HepG2 (cell line): ENCODE data around the gene HOXB4.

Experiments used
- ATF2 ChIP-seq: sonication (generic); formaldehyde crosslinking; IDR thresholded peaks from 2 replicates; pipeline ENCODE4 v1.4.0; 2020; ENCODE audit warnings: missing genetic modification reagents
- CTCF ChIP-seq: sonication (generic); formaldehyde crosslinking; IDR thresholded peaks from 2 replicates; pipeline ENCODE4 v1.5.0; 2020; ENCODE audit warnings: mild to moderate bottlenecking, missing genetic modification reagents, moderate library complexity
- ELF3 ChIP-seq: IDR thresholded peaks from 2 replicates; pipeline ENCODE4 v1.6.1; 2016; ENCODE audit warnings: missing genetic modification reagents, missing compliant biosample characterization
- FOXM1 ChIP-seq: sonication (generic); formaldehyde crosslinking; IDR thresholded peaks from 2 replicates; pipeline ENCODE4 v1.5.0; 2020; ENCODE audit warnings: missing genetic modification reagents
- FOXO4 ChIP-seq: sonication (generic); formaldehyde crosslinking; conservative IDR thresholded peaks from 2 replicates; pipeline ENCODE4 v1.8.1; 2023; ENCODE audit warnings: missing genetic modification reagents
- KDM2A ChIP-seq: sonication (generic); formaldehyde crosslinking; IDR thresholded peaks from 2 replicates; pipeline ENCODE4 v1.4.0; 2020; ENCODE audit warnings: low read depth, missing genetic modification reagents, borderline replicate concordance
- MAFG ChIP-seq: sonication (generic); formaldehyde crosslinking; IDR thresholded peaks from 2 replicates; pipeline ENCODE4 v1.5.1; 2020; ENCODE audit warnings: mild to moderate bottlenecking, missing genetic modification reagents
- MAFK ChIP-seq, 2 experiments: IDR thresholded peaks in 1 of 2; conservative IDR thresholded peaks in 1 of 2; 2 replicates each; pipeline ENCODE4 v1.6.1; 2011; ENCODE audit warnings: improper control_type of control experiment in 2 of 2, low read length in 2 of 2
- RBM39 ChIP-seq: fragments of 200-400 bp; formaldehyde crosslinking; IDR thresholded peaks from one replicate; pipeline ENCODE4 v1.6.1; 2018; ENCODE audit warnings: antibody characterized with exemption, mild to moderate bottlenecking, low read depth, low read length; ENCODE audit not compliant: poor library complexity, severe bottlenecking
- REST ChIP-seq, 2 experiments: IDR thresholded peaks; 2 replicates each; pipeline ENCODE4 v1.6.1; 2011 to 2012; ENCODE audit warnings: low read length in 2 of 2, borderline replicate concordance in 1 of 2, low read depth in 1 of 2, mild to moderate bottlenecking in 1 of 2, moderate library complexity in 1 of 2
- ZNF30 ChIP-seq: sonication (generic); formaldehyde crosslinking; IDR thresholded peaks from 2 replicates; pipeline ENCODE4 v1.5.0; 2020; ENCODE audit warnings: mild to moderate bottlenecking, missing genetic modification reagents
- ZNF639 ChIP-seq: conservative IDR thresholded peaks from 2 replicates; pipeline ENCODE4 v1.6.1; 2018; ENCODE audit warnings: missing genetic modification reagents

- TF ChIP-seq ATF2 (CRISPR knock-in tag) (no peak), CTCF (no peak), ELF3 (CRISPR knock-in tag) (no peak), KDM2A (CRISPR knock-in tag) (no peak), REST (IDR thresholded peaks at IDR 0.05; ENCODE audit: borderline replicate concordance in 1 of 2, low read depth in 1 of 2, low read length in 2 of 2) (no peak), ZNF30 (no peak), RBM39 (no peak), ZNF639 (CRISPR knock-in tag) (no peak), FOXO4 (CRISPR knock-in tag) (no peak), MAFK (conservative IDR thresholded peaks at IDR 0.05 in 1 of 2, IDR thresholded peaks at IDR 0.05 in 1 of 2; ENCODE audit: low read length in 2 of 2) (no peak), FOXM1 (CRISPR knock-in tag) (no peak), MAFG (CRISPR knock-in tag) (no peak)
Observed at GRCh38 chr17:48624544-48625494, 46.7 kb upstream of the HOXB4 start.
